GM18519 (cell line): ENCODE data around the gene TMEM175.

ENCODE experiments used
- ATAC-seq: cut with Tn5 transposase; IDR thresholded peaks from one replicate; pipeline ENCODE4 v1.9.1; 2021; ENCODE audit warnings: mild to moderate bottlenecking, moderate library complexity; ENCODE audit not compliant: unreplicated experiment, low FRiP score

The TMEM175 gene

GRCh38 chr4:898869-899555 is 33.2 kb upstream of the TMEM175 start:
- no peak for ATAC-seq

- ATAC-seq: no peak
Observed at GRCh38 chr4:899556-899906, 32.7 kb upstream of the TMEM175 start.

GRCh38 chr4:900073-900472 is 32.2 kb upstream of the TMEM175 start:
- no peak for ATAC-seq

GRCh38 chr4:900721-901120 is 31.5 kb upstream of the TMEM175 start:
- no peak for ATAC-seq

- no peak for ATAC-seq
Observed at GRCh38 chr4:901192-901910, 30.9 kb upstream of the TMEM175 start.

- no peak for ATAC-seq
Observed at GRCh38 chr4:903066-904046, 28.9 kb upstream of the TMEM175 start.

- ATAC-seq: no peak
Observed at GRCh38 chr4:905485-906338, 26.5 kb upstream of the TMEM175 start.

GRCh38 chr4:906339-907102 is 25.7 kb upstream of the TMEM175 start:
- no peak for ATAC-seq

GRCh38 chr4:907103-907400 is 25.2 kb upstream of the TMEM175 start:
- no peak for ATAC-seq

- ATAC-seq: no peak
Observed at GRCh38 chr4:907691-908425, 24.4 kb upstream of the TMEM175 start.

GRCh38 chr4:909131-909571 is 23.1 kb upstream of the TMEM175 start:
- no peak for ATAC-seq

GRCh38 chr4:909821-910220 is 22.4 kb upstream of the TMEM175 start:
- no peak for ATAC-seq

GRCh38 chr4:910366-911091 is 21.7 kb upstream of the TMEM175 start:
- no peak for ATAC-seq

- ATAC-seq: no peak
Observed at GRCh38 chr4:911221-911751, 21.0 kb upstream of the TMEM175 start.

GRCh38 chr4:911871-912490 is 20.3 kb upstream of the TMEM175 start:
- ATAC-seq: no peak

GRCh38 chr4:912548-913279 is 19.5 kb upstream of the TMEM175 start:
- no peak for ATAC-seq

GRCh38 chr4:913280-913618 is 19.0 kb upstream of the TMEM175 start:
- ATAC-seq: no peak
